GM15510 (cell line): Measurements from ENCODE around the gene CCDC150.

ENCODE experiments used
- POLR2A ChIP-seq: IDR thresholded peaks from 3 replicates; pipeline ENCODE4 v1.6.1; 2011; ENCODE audit warnings: borderline replicate concordance; ENCODE audit not compliant: insufficient read length; ENCODE audit errors: extremely low read depth

Gene CCDC150

DNA sequence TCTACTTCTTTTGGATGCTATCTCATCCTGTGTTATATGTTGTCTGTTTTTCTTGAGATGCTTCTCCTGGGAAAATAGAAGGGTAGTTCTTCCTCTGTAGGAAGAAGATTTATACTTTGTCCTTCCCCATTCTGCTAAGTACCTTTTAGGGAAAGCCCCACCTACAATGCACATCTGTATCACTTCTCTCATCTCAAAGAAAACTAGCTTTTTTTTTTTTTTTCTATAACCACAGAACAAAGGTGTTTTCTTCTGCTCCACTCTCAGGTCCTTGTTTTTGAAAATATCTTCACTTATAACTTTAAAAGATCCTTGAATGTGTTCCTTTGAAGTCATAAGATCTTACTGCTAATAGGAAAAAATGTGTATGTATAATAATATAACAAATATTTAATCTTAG lies 30.8 kb downstream of the CCDC150 start:
- no peak for TF ChIP-seq POLR2A

DNA sequence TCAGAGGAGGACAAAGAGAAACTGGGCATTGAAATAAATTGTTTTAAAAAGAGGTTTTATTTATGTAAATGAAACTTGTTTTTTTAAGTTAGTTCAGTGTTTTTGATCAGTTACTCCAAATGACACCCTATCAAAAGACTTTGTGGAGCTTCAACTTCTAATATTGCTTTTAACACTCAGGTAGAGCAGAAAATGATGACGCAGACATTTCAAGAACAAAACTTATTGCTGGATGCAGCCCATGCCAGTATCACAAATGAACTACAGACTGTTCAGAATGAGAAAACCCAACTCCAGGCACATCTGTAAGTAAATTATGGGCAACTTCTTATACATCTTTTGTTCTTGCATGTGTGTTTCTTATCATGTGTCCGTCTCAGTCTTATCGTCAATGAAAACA lies 36.4 kb downstream of the CCDC150 start:
- no peak for TF ChIP-seq POLR2A

GRCh38 chr2:196677404-196677803 lies 37.9 kb downstream of the CCDC150 start:
- TF ChIP-seq POLR2A: no peak

GRCh38 chr2:196679368-196679767 lies 39.9 kb downstream of the CCDC150 start:
- no peak for TF ChIP-seq POLR2A

- no peak for TF ChIP-seq POLR2A
These were observed 42.0 kb downstream of the CCDC150 start for GRCh38 chr2:196681510-196681909.

GRCh38 chr2:196685792-196686191 lies 46.3 kb downstream of the CCDC150 start:
- TF ChIP-seq POLR2A: no peak

- TF ChIP-seq POLR2A: no peak
These were observed 57.0 kb downstream of the CCDC150 start for GRCh38 chr2:196696423-196697079.

DNA sequence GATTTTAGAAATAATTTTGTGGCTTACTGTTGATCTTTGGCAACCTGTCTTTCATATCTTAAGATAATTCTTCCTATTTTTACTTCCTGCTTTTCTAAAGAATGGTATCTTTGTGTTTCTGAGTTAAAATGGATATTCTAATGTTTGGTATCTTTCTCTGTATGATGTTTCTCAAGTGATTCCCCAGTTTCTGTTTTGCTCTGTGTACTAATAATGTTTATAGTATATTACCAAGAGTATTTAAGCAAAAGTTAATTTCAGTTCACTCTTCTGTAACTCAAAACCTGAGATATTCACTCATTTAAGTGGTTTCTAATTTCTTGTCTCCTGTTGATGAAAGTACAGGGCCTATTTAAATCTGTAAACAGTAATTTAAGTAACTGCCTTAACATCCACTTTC lies 58.3 kb downstream of the CCDC150 start:
- no peak for TF ChIP-seq POLR2A

DNA sequence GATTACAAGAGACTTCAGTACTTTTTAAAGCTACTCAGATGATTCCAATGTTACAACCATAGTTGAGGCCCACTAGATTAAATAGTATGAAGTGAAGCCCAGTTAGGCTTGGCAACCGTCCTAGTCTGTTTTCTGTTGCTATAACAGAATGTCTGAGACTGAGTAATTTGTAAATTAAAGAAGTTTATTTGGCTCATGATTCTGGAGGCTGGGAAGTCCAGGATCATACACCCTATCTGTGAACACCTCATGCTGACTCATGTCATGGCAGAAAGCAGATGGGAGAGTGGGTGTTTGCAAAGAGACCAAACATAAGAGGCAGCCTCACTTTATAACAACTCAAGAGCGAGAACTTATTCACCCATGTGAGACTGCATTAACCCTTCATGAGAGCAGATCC lies 63.1 kb downstream of the CCDC150 start:
- no peak for TF ChIP-seq POLR2A

DNA sequence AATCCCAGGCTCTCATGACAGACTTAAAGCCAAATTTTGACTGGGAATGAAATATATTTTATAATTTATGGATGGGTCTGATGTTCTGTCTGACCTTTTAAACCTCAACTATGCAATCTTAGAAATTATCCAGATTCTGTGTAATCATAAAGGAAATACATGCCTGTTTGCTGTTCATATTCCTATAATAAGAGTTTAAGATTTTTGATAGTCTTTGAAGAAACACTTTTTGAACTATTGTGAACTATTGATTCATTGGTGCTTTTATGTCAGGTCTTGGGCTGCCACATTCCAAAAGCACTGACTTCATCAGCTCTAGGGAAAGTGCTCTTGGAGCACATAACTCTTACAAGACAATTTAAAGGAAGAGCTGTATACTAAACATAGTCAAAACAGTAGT lies 64.2 kb downstream of the CCDC150 start:
- TF ChIP-seq POLR2A: no peak

GRCh38 chr2:196711625-196712024 lies 72.1 kb downstream of the CCDC150 start:
- TF ChIP-seq POLR2A: no peak

- no peak for TF ChIP-seq POLR2A
These were observed 73.4 kb downstream of the CCDC150 start for GRCh38 chr2:196712867-196713266.

DNA sequence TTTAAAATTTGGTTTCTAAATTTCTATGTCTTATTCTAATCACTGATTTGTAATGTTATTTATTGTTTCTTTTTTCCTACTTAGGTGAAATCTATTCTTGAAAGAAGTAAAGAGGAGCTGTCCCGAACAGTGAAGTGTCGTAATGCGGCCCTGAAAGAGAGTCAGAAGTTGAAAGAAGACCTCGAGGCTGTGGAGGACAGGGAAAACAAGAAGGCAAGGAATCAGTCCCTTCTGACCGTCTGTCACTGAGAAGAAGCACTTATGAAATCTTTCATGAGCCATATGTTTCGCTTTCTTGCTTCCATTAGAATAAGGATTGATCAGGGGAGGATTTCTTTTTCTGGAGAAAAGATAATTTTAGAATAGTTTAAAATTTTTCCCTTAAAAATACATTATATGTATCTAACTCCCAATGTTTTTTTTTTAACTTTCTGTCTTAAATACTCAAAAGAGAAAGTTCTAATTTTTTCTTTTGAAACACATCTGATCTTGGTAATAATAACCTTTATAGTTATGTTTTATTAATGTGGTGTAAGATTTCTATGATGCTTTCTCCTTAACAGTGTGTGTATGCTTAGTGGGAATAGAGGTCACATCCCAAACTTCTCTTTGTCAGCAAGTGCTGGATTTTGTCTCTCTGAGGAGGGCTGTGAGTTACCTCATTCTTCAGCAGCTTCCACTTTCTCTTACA lies 79.0 kb downstream of the CCDC150 start:
- no peak for TF ChIP-seq POLR2A

DNA sequence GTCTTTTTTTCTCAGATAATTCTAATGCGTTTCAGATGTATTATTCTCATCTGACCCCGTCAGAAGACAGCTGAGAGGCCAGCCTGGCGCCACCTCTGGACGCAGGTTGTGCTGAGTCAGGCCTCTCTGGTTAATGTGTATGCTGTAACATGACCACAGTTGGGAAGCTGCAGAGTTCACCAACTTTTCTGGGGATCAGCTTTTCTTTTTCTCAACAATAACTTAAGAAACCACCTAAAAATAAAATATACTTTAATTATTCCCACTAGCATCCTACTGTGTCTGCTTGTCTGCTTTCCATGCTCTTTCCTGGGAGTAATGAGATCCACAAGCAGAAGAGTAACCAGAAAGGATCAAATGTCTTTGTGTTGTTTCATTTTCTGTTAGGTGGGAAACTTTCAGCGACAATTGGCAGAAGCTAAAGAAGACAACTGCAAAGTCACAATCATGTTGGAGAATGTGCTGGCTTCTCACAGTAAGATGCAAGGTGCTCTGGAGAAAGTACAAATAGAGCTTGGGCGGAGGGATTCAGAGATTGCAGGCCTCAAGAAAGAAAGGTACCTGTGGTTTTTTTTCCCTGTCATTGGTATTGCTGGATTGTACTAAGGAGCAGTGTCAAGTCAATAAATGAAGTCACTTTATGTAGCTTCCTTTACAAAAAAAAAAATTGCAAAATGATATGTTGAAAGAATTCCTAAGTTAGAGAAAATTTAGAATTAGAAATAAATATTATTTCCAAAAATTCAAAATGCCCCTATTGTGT lies 79.8 kb downstream of the CCDC150 start:
- no peak for TF ChIP-seq POLR2A

DNA sequence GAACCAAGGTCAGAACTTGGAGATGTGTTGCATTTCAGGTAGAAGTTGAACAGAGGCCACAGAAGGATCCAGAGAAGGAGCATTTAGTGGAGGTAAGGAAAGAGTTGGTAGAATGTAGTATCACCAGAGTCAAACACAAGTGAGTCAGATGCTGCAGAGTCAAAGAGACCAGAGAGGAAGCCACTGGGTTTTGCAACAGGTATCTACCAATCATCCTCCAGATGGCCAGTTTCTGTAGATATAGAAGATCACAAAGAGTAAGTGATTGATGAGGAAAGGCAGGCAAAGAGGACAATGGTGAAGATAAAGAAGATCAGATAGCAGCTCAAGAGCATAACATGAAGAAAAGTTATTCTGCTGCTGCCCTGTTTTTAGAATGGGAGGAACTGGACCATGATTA lies 84.1 kb downstream of the CCDC150 start:
- no peak for TF ChIP-seq POLR2A

DNA sequence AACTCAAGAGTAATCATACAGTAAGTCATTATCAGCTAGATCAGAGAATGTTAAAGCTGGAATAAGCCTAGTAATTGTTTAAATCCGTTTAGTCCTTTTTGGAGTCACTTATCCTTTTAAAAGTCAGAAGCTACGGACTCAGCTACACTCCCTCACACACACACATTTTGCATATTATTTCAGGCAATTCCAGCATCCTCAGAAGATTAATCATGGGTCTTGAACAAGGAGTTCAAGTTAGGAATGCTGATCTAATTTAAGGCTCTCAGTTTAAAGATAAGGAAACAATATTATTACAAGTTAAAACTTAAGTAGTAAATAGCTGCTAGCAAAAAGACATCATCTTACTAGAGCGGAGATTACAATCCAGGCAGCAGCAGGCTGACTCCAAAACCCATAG lies 85.7 kb downstream of the CCDC150 start:
- TF ChIP-seq POLR2A: no peak
